HG03103 (cell line): ENCODE results near the gene SETDB2.

Experiments used
- ATAC-seq: cut with Tn5 transposase; IDR thresholded peaks from one replicate; pipeline ENCODE4 v1.9.1; 2021; ENCODE audit warnings: low read depth; ENCODE audit not compliant: unreplicated experiment

Gene SETDB2

GRCh38 chr13:49524740-49525501, 80.8 kb downstream of the SETDB2 start:
- no peak for ATAC-seq

DNA sequence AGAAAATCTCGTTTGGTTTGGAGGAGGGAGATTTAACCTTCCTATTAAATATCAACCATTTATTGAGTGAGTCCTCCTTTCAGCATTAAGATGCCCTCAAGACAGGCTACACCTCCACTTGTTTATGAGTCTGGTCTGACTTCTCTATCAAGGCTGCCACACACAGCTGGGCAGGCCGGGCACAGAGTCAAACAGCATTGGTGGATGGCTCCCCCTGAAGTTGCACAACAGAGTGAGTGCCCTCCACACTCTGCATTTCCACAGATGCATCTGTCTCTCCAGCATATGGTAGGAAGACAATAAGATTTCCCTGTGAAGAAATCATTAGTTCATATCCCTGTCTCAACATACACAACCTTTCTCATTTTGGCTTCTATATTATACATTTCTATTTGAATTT, 83.0 kb downstream of the SETDB2 start:
- no peak for ATAC-seq

GRCh38 chr13:49528161-49528560, 84.1 kb downstream of the SETDB2 start:
- ATAC-seq, result no peak

- no peak for ATAC-seq
Measured at GRCh38 chr13:49530457-49530856, 86.4 kb downstream of the SETDB2 start.

DNA sequence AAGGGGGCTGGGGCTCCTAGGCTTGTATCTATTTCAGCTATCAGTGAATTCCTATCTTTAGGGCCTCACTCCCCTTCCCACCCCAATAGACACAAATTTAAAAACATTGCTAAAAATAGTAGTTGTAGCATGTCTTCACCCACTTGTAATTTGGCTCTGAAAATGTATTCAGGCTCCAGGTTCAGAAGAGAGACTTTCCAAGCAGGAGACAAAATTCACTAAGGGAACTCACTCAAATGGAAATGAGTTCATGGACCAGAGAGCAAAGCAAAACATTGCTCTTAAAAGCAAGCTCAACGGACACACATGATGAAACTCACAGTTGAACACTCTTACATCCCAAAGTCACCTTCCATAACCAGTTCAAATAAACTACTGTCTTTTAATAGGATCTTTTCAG, 88.5 kb downstream of the SETDB2 start:
- no peak for ATAC-seq

DNA sequence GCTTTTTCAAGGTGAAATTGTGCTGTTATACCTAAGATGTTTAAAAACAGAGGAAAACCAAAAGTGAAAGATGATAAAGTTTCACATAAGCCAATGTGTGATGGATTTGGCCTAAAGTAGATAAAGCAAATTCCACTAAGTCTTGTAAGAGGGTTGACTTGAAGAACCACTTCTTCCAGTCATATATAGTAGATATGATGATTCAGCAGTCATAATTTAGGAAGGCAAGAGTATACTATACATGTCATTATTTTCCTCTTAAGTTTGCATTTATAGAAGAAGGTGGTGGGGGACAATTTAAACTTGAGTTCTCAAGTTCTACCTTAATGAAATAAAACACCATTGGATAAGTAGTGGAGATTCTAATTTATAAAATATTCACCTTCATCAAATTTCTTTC, 88.9 kb downstream of the SETDB2 start:
- no peak for ATAC-seq

- no peak for ATAC-seq
Measured at GRCh38 chr13:49533591-49534269, 89.7 kb downstream of the SETDB2 start.

- ATAC-seq, result no peak
Measured at GRCh38 chr13:49536144-49536873, 92.2 kb downstream of the SETDB2 start.

- no peak for ATAC-seq
Measured at GRCh38 chr13:49538404-49538803, 94.3 kb downstream of the SETDB2 start.

- no peak for ATAC-seq
Measured at GRCh38 chr13:49539313-49539712, 95.2 kb downstream of the SETDB2 start.

DNA sequence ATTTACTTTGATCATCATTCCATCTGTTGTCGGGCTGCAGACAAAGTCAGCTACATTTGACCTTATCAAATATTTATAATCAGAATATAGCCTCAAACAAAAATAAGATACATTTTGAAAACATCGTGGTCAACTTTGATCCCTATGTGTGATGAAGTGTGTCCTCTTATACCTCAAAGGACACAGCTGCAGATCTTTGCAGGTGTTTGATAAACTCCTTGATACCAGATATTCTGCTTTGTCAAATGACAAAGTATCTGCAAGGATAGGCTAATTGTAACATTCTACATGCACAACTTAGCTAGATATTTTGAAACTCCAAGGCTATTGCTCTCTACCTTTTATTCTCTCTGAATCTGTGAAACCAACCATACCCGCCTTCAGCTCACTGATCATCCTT, 95.7 kb downstream of the SETDB2 start:
- ATAC-seq, result no peak

DNA sequence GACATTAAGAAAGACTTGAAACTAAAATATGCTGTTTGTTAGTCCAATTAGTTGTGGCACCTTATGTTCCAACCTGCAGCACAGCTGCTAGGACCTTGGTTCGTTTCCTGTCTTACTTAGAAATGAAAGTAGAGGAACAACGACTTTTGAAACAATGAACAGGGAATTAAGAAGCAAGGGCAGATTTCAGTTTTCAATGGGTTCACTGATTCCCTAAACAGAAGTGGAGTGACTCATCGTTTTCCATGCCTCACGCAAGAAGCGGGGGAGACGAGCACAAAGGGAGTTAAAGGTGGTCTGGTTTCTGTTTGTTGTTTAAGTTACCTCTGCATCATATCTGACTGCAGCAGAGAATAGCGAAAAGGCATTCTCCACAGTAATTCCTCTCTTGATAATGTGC, 96.5 kb downstream of the SETDB2 start:
- no peak for ATAC-seq

GRCh38 chr13:49543656-49544055, 99.6 kb downstream of the SETDB2 start:
- ATAC-seq, result no peak
